K562 (cell line): ENCODE measurements around the gene KRT38. TPM values are rescaled to one million over a fixed set of nuclear protein-coding genes. Genes with fewer than 3 reads are reported as not detected.

Experiments
- ATAC-seq: fragments of 200-7000 bp; cut with Tn5 transposase; 3 replicates; pipeline ENCODE4 v1.9.1; 2020; ENCODE audit warnings: moderate library complexity
- BruUV-seq: library from RNA; stranded (reverse); fragments of 400-500 nt; replicated peaks from 2 replicates; lab custom pipeline; 2021; lab: Mats Ljungman, UMichigan
- CTCF ChIA-PET: fragments of 300-600 bp; formaldehyde crosslinking; extraction: SDS; loops from one replicate; lab custom pipeline; 2021; ENCODE audit warnings: low intra/inter-chr PET ratio; lab: Yijun Ruan, JAX
- POLR2A ChIA-PET: fragments of 300-600, 350-650 bp; sonication (Branson Sonifier 250); formaldehyde crosslinking; extraction: SDS; loops from one replicate; lab custom pipeline; 2021; ENCODE audit warnings: antibody characterized with exemption, inconsistent platforms; lab: Yijun Ruan, JAX
- DNase-seq, 4 experiments: peaks; one replicate each; pipeline versions ENCODE4 v3.0.0 to v3.0.0-alpha.2; 2011 to 2018; ENCODE audit warnings: low spot score in 3 of 4, mixed read lengths in 3 of 4; ENCODE audit errors: extremely low read depth in 1 of 4
- FAIRE-seq: peaks from 2 replicates; lab custom pipeline; 2011; peaks lifted over from hg19 to GRCh38; lab: Jason Lieb, UNC
- H2AFZ ChIP-seq: 2 replicates; pipeline ENCODE4 v1.6.0; 2011; ENCODE audit warnings: low read depth, low read length, control low read depth, inconsistent platforms
- H3K27ac ChIP-seq: fragments of 200-600 bp; 3 replicates; pipeline ENCODE4 v1.8.0; 2011; ENCODE audit warnings: low read depth, mild to moderate bottlenecking, control low read depth, inconsistent platforms, low read length, moderate library complexity, mixed read lengths; ENCODE audit errors: extremely low read depth
- H3K27me3 ChIP-seq, 2 experiments: fragments of 300-600 bp in 1 of 2; 2 replicates in 1 of 2; 3 replicates in 1 of 2; pipeline versions ENCODE4 v1.6.0 to v1.8.0; 2011; ENCODE audit warnings: inconsistent platforms in 2 of 2, low read length in 2 of 2, mild to moderate bottlenecking in 1 of 2, mixed read lengths in 1 of 2, moderate library complexity in 1 of 2; ENCODE audit not compliant: control insufficient read depth in 2 of 2, insufficient read depth in 2 of 2
- H3K36me3 ChIP-seq: fragments of 300-600 bp; 3 replicates; pipeline ENCODE4 v1.8.0; 2011; ENCODE audit warnings: mild to moderate bottlenecking, low read length, inconsistent platforms; ENCODE audit not compliant: control insufficient read depth, insufficient read depth
- H3K4me1 ChIP-seq, 2 experiments: fragments of 200-600 bp in 1 of 2; replicated peaks in 1 of 2; 2 replicates in 1 of 2; 3 replicates in 1 of 2; pipeline versions ENCODE4 v1.5.1 to v1.8.0; 2011; ENCODE audit warnings: inconsistent platforms in 2 of 2, low read length in 2 of 2, mild to moderate bottlenecking in 1 of 2, mixed read lengths in 1 of 2, moderate library complexity in 1 of 2; ENCODE audit not compliant: control insufficient read depth in 2 of 2, insufficient read depth in 2 of 2
- H3K4me2 ChIP-seq: 2 replicates; pipeline ENCODE4 v1.6.1; 2011; ENCODE audit warnings: low read length, control low read depth, inconsistent platforms, mixed read lengths; ENCODE audit not compliant: insufficient read depth
- H3K4me3 ChIP-seq: fragments of 200-600 bp; sonication (generic), shearing (Covaris generic); 2 replicates; pipeline ENCODE4 v1.5.1; 2016; ENCODE audit warnings: control low read depth, inconsistent platforms
- H3K79me2 ChIP-seq: fragments of 200-600 bp; 3 replicates; pipeline ENCODE4 v1.8.0; 2011; ENCODE audit warnings: low read length, inconsistent platforms; ENCODE audit not compliant: control insufficient read depth, insufficient read depth
- H3K9ac ChIP-seq, 2 experiments: 2 replicates each; pipeline versions ENCODE4 v1.6.0 to v1.6.1; 2011; ENCODE audit warnings: low read depth in 2 of 2, low read length in 2 of 2, control low read depth in 1 of 2, inconsistent platforms in 1 of 2, mild to moderate bottlenecking in 1 of 2, mixed read lengths in 1 of 2; ENCODE audit not compliant: insufficient read depth in 1 of 2
- H3K9me1 ChIP-seq: one replicate; pipeline ENCODE4 v1.6.0; 2011; ENCODE audit warnings: inconsistent platforms, mild to moderate bottlenecking, low read length, moderate library complexity; ENCODE audit not compliant: control insufficient read depth, insufficient read depth
- H3K9me3 ChIP-seq: replicated peaks from 2 replicates; pipeline ENCODE4 v1.5.1; 2011; ENCODE audit warnings: low read depth, low read length, inconsistent platforms; ENCODE audit not compliant: control insufficient read depth, insufficient read depth
- H4K20me1 ChIP-seq: replicated peaks from 2 replicates; pipeline ENCODE4 v1.6.1; 2011; ENCODE audit warnings: low read length, inconsistent platforms, mixed read lengths; ENCODE audit not compliant: control insufficient read depth, insufficient read depth
- CHD1 ChIP-seq: fragments of 200-600 bp; sonication (generic); IDR thresholded peaks from one replicate; pipeline ENCODE4 v1.6.1; 2012; ENCODE audit warnings: mild to moderate bottlenecking, moderate library complexity, low read length, inconsistent platforms
- CREM ChIP-seq: IDR thresholded peaks from 2 replicates; pipeline ENCODE4 v1.6.1; 2014; ENCODE audit warnings: antibody characterized with exemption, low read depth
- ELF4 ChIP-seq: fragments of 450-650 bp; formaldehyde crosslinking; IDR thresholded peaks from 2 replicates; pipeline ENCODE4 v1.4.0; 2022; ENCODE audit warnings: missing genetic modification characterization
- FOXA1 ChIP-seq: fragments of 450-650 bp; IDR thresholded peaks from 2 replicates; pipeline ENCODE4 v1.6.1; 2016; ENCODE audit warnings: mild to moderate bottlenecking, borderline replicate concordance
- JUND ChIP-seq, 2 experiments: IDR thresholded peaks; 2 replicates in 1 of 2; 3 replicates in 1 of 2; pipeline ENCODE4 v1.6.1; 2011; ENCODE audit warnings: borderline replicate concordance in 2 of 2, low read depth in 2 of 2, low read length in 2 of 2, improper control_type of control experiment in 1 of 2, missing biosample characterization in 1 of 2, missing genetic modification characterization in 1 of 2, missing genetic modification reagents in 1 of 2
- MITF ChIP-seq: IDR thresholded peaks from 2 replicates; pipeline ENCODE4 v1.6.1; 2014; ENCODE audit warnings: antibody characterized with exemption
- NBN ChIP-seq: fragments of 450-650 bp; IDR thresholded peaks from 2 replicates; pipeline ENCODE4 v1.6.1; 2016; ENCODE audit warnings: low read depth, mild to moderate bottlenecking
- PYGO2 ChIP-seq: fragments of 450-650 bp; IDR thresholded peaks from 2 replicates; pipeline ENCODE4 v1.6.1; 2016; ENCODE audit warnings: mild to moderate bottlenecking, missing genetic modification characterization, moderate library complexity, missing compliant biosample characterization
- SIN3B ChIP-seq: fragments of 450-650 bp; IDR thresholded peaks from 2 replicates; pipeline ENCODE4 v1.6.1; 2017; ENCODE audit warnings: low read depth, mild to moderate bottlenecking, moderate library complexity
- YY1 ChIP-seq, 3 experiments: IDR thresholded peaks; 2 replicates each; pipeline ENCODE4 v1.6.1; 2011; ENCODE audit warnings: low read length in 2 of 3, mild to moderate bottlenecking in 2 of 3, moderate library complexity in 2 of 3, borderline replicate concordance in 1 of 3, control low read depth in 1 of 3, low read depth in 1 of 3; ENCODE audit not compliant: insufficient read depth in 3 of 3, insufficient replicate concordance in 2 of 3, control insufficient read depth in 1 of 3, insufficient read length in 1 of 3; ENCODE audit errors: extremely low read depth in 1 of 3
- ZFP1 ChIP-seq: fragments of 450-650 bp; formaldehyde crosslinking; IDR thresholded peaks from 2 replicates; pipeline ENCODE4 v1.4.0; 2020; ENCODE audit warnings: mild to moderate bottlenecking, mixed read lengths
- WGBS: fragments of 100-300 bp; shearing (Covaris generic); methylation state at CpG from one replicate; pipeline ENCODE4 v1.1.6; 2016; ENCODE audit warnings: low coverage, mixed read lengths; ENCODE audit not compliant: insufficient coverage; ENCODE audit errors: missing lambda C conversion rate; 5-methylcytosine and 5-hydroxymethylcytosine counted together
- in situ Hi-C: fragments of 300-500 bp; cut with MboI; formaldehyde crosslinking; loops from 4 replicates; pipeline ENCODE4 v1.15.0; 2018; ENCODE audit warnings: inconsistent platforms, mixed read lengths
- intact Hi-C: fragments of 100-400 bp; cut with micrococcal nuclease; formaldehyde crosslinking; loops from 2 replicates; pipeline ENCODE4 v1.14.2; 2022
- polyA plus RNA-seq, 8 experiments: library from polyadenylated mRNA; depleted of rRNA in 4 of 8; stranded (reverse) in 5 of 8; unstranded in 3 of 8; fragments of >200 nt; fragmentation: Nextera tagmentation in 2 of 8; fragmentation: Illumina TruSeq in 1 of 8; extraction: Ambion mirVana in 2 of 8; extraction: Trizol in 1 of 8; gene quantifications; 2 replicates each; pipeline versions ENCODE4 v1.2.1 to v1.2.3, GENCODE V29; 2011 to 2014; ENCODE audit warnings: inconsistent platforms in 1 of 8, missing spikeins in 1 of 8
- total RNA-seq, 7 experiments: library from RNA; depleted of rRNA in 6 of 7; stranded (reverse); fragments of >200 nt in 6 of 7; fragmentation: Illumina TruSeq in 2 of 7; extraction: Trizol in 2 of 7; gene quantifications; 2 replicates each; pipeline versions ENCODE4 v1.2.1 to v1.2.3, GENCODE V29; 2011 to 2021; ENCODE audit warnings: low replicate concordance in 1 of 7

Gene KRT38
- total and polyA plus RNA-seq, 9 of the 15 experiments (the other 6 are each of a cell fraction or from before 2014, with no cell fraction given), result not detected

- Histone ChIP-seq H3K27me3 (peaks cover 31 to 70% of the 10 kb centered on the region in 2 experiments), H2AFZ (no peak overlapping the region), H3K4me1 (peaks cover 0 to 2% of the 10 kb centered on the region in 2 experiments; a peak in 1 of 5 replicates), H3K4me3 (no peak overlapping the region), H3K9me3 (no peaks in the 10 kb centered on the region), H3K27ac (no peak overlapping the region), H4K20me1 (no peaks in the 10 kb centered on the region), H3K9ac (no peak overlapping the region)
- ATAC-seq (no peak), DNase-seq (no peak)
- intact Hi-C loops, result no loop called here
- POLR2A ChIA-PET, result interaction anchor here (0.6 kb wide), 1 partner anchor 138 kb away, joined by 3 read pairs; no protein-coding TSS in a partner anchor
- no TSS peak for BruUV-seq
- TF ChIP-seq YY1 (IDR thresholded peaks at IDR 0.05; ENCODE audit: borderline replicate concordance in 1 of 3, control insufficient read depth in 1 of 3, extremely low read depth in 1 of 3, insufficient read depth in 3 of 3, insufficient read length in 1 of 3, insufficient replicate concordance in 2 of 3, low read depth in 1 of 3, low read length in 2 of 3) (no peak), PYGO2 (tag) (no peak), ELF4 (no peak), MITF (no peak), SIN3B (no peak), JUND (IDR thresholded peaks at IDR 0.05; ENCODE audit: borderline replicate concordance, low read depth, low read length) (no peak), JUND (tag; IDR thresholded peaks at IDR 0.05; ENCODE audit: borderline replicate concordance, low read depth, low read length) (no peak), CHD1 (no peak), ZFP1 (no peak), CREM (no peak), FOXA1 (no peak), NBN (no peak)
- TF ChIP-seq, all 486 proteins: peak for 0
- H3K9me1 ChIP-seq, result no peaks in the 10 kb centered on the region
- no peak overlapping the region for H3K4me2 ChIP-seq
- 1% methylated on average over 6 of the region's 6 CpGs for WGBS
- FAIRE-seq, result no peak
- H3K79me2 ChIP-seq, result no peaks in the 10 kb centered on the region
- CTCF ChIA-PET, result no interaction called here
- no peaks in the 10 kb centered on the region for H3K36me3 ChIP-seq
- in situ Hi-C loops, result no loop called here
Observed at GRCh38 chr17:41464682-41465081, 23.9 kb upstream of the KRT38 start.
